CD4-positive, alpha-beta T cell treated with Interleukin-1 beta for 1 hour (primary cell): ENCODE results near the gene STXBP6.

Experiments
- DNase-seq, 2 donors: peaks; one replicate each; pipeline ENCODE4 v3.0.0-alpha.2; 2020 to 2022

The STXBP6 gene

DNA sequence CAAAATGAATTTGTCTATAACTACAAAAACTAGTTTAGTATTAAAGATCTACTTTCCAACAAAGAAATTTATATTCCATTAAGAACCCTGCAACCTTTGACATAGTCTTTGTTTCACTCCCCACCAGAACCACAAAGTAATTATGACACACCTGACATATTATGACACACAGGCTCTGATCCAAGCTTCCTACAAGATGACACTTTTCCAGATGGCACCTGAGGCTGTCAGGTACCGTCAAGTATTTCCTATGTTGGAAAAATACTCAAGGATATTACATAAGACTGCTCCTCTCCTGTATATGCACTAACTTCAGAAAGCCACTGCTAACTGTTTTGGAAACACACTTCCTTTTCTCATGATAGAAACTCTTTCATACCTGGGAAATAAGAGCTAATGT is 38.9 kb downstream of the STXBP6 start:
- DNase-seq = no peak

DNA sequence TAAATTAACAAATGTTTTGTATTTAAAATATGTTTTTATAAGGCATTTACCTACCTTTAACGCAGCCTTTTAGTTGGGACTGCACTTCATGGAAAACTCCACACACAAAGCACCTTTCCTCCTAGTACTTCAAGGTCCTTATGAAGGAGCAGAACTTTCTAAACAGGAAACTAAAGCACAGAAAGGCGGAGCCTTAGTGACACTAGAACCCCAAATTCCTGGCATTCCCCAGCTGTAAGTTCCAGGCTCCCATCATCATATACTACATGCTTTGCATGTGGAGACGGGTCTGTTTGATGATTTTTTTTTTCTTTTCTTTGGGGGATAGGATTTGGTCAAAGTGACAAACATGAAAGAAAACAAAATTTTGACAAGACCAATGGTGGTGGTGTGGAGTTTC is 39.5 kb downstream of the STXBP6 start:
- no peak for DNase-seq

DNA sequence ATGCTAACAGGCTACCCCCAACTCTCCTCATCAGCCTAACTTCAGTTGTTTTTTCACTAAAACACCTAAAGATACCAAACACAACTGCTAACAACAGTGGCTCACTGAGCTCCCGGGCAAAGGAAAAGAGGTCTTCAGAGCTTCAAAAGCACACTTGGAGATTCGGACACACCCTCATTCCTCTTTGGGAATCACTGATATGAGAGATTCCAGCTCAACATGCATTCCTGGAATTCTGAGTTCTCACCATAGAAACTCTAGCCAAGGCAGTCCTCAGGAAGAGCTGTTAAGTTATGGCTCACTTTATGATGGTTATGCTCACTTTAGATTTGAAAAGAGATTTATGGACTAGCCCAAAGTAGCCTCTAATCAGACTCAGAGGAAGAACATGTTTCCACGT is 40.1 kb downstream of the STXBP6 start:
- DNase-seq = no peak

DNA sequence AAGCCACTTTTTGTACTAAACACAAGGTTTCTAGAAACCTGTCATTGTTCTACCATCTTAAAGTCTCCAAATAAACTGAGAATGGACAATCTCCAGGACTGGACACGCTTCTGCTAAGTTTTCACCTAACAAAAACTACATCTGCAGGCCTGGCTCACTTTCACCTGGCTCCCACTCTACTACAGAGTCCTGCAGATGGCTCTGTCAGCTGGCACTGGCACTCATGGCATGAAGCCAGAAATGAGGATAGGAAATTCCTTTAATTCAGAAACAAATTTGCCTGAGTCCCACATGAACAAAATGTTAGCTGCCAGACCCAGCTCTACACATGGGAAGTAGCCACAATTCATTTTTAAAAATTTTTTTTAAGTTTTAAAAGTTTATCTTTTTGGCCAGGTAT is 42.1 kb downstream of the STXBP6 start:
- no peak for DNase-seq

DNA sequence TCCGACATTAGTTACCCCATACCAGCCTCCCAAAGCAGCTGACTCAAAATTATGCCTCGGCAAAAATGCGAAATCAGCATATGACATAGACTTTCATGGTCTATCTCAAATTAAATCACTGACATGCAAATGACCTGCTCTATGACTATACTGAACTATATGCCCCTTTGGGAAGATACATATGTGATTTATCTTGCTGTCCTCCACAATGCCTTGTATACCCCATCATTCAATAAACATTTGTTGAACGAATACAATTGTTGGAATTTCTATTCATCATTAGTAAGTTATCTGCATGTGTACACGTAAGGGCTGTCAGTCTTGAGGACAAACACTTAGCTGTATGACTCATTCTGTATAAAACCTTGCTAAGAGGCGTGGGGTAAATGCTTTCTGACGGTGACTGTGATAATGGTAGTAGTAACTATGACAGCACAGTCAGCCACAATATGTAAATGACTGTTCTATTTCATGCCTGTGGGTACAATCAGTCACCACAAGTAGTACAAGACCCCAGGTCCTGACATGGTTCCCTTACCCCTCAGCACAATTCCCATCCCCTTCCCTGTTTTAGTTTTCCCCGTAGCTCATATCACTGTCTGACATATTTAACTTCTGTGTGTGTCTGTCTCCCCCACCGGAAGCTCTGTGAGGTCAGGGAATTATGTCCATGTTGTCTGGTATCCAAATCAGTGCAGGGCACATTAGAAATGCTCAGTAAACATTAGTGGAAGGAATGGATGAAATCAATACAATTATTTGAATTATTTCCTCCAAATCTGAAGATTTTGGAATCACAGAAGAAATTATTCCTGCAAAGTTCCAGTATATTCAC is 42.8 kb downstream of the STXBP6 start:
- DNase-seq = no peak

DNA sequence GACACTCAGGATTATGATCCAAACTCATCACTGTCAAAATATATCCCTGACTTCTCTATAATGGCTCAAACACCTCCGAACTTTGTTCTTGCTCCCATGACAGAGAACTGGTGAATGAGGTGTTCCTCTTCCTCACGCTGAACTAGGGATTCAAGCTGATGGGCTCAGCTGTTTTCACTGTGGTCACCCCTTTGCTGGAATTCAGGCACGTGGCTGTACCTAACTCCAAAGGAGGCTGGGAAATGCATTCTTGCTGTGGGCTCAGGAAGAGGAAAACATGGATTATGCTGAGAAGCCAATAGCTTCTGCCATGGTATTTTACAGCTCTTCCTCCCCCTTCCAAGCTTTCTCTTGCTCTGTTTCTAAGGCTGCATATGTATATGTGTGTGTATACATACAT is 43.9 kb downstream of the STXBP6 start:
- no peak for DNase-seq

DNA sequence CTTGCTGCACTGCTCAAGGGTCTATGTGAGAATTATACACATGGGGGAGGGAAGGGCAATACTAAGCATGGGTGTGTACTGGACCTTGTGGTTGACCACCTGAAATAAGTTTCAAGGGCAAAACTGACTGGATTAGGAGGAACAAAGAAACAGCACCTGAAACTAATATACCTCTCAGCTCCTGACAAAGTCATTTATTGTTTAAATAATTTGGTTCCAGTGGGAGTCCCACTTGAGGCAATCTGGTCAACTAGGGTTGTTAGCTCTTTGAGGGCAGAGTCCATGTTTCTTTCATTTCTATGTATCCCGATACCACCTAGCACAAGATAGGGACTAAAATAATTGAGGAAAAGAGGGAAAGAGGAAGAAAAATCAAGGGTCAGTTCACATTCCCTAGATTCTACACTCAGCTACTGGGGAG is 45.5 kb downstream of the STXBP6 start:
- no peak for DNase-seq

DNA sequence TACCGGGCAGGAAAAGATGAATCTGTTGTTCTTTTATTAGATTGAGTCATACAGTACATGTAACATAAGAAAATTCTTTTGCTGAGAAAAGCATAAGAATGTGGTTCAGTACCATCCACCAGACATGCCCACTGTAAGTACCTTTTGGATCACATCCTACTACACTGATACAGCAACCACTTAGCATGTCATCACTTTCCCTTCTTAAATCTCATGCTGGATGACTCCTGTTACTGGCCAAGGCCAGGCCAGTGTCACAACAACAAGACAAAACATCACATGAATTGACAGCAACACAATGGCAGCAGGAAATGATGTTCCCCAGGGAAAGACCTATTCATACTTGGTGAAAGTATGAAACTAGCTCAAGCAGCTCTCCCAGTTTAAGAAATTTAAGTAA is 46.4 kb downstream of the STXBP6 start:
- DNase-seq = no peak

DNA sequence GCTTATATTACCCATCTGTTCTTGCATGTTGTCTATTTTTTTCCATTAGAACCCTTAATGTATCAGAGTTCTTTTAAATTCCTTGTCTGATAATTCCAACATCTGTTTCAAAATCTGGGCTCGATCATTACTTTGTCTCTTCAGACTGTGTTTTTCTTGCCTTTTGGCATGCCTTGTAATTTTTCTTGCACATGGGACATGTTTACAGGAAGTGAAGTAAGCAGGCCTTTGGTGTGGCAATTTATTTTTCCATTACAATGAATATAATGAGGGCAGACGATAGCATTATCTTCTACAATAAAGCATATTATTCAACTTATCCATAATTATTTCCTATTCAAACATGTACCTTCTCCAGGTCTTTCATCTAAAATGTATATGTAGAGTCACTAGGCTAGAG is 48.3 kb downstream of the STXBP6 start:
- no peak for DNase-seq

DNA sequence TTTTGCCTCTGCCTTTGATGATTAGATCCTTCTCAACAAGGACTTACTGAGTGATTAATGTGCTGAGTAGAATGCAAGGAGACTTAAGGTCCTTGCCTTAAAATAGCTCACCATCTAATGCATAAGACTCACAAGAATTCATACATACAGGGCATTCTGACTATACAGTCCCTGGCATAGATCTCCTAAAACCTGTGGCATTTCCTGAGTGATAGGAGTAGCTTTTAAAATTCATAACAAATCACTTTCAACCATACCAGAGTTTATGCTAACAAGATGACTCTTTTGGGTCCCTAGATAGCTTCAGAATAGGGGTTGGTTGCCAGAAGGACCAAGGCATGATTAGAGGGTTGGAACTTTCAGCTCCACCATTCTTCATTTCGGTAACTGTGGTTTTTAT is 48.8 kb downstream of the STXBP6 start:
- no peak for DNase-seq

DNA sequence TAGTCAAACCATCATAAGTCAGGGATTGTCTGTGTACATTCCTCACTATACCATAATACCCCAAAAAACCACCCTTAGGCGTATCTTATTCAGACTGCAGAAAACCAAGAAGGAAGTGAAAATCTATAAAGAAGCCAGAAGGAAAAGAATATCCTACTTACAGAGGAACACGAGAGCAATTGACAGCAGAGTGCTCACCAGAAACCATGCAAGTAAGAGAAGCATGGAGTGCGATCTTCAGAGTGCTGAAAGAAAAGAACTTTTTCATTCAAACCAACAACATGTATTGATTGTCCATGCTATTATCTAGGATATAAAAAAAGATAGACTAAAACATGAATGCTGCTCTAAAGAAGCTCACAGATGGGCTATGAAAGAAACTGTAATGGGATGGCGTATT is 50.8 kb downstream of the STXBP6 start:
- no peak for DNase-seq

DNA sequence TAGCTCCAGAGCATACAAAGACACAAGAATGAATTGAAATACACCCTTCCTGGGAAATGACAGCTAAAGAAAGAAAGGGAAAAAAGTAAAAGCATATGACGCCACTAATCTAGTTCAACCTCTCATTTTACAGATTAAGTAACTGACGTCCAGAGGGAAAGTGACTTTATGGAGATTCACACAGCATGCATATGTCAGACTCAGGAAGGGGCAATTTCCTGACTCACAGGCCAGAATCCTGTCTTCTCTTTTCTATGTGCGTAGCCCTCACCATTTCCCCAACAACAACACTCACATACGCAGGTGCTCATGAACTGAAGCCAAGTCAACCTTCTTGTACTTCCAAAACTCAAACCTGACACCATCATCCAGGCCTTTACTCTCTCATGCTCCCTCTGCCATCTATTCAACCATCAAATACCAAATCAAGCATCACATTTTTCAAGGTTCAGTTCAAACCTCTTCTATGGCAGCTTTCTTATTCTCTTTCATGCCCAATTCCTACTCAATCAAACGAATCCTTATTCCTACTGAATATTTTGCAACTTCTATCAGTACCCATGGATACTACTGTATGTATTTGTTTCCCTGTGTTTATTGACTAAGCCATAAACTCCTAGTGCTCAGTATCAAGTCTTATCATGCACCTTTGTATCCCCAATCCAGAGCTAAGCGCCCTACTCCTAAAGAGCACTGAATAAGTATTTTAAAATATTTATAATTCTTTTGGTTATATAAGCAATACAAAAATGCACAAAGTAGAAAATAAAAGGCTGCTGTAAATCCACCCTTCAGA is 52.8 kb downstream of the STXBP6 start:
- DNase-seq = no peak

DNA sequence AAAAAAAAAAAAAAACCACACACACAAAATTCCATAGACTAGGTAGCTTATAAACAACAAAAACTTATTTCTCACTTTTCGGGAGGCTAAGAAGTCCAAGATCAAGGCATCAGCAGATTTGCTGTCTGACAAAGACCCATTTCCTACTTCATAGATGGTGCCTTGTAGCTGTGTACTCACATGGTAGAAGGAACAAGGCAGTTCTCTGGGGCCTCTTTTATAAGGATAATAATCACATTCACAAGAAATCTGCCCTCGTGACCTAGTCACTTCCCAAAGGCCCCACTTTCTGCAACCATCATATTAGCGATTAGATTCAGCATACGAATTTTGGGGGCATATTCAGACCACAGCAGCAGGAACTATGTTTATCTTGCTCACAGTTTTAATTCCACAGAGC is 54.9 kb downstream of the STXBP6 start:
- no peak for DNase-seq

DNA sequence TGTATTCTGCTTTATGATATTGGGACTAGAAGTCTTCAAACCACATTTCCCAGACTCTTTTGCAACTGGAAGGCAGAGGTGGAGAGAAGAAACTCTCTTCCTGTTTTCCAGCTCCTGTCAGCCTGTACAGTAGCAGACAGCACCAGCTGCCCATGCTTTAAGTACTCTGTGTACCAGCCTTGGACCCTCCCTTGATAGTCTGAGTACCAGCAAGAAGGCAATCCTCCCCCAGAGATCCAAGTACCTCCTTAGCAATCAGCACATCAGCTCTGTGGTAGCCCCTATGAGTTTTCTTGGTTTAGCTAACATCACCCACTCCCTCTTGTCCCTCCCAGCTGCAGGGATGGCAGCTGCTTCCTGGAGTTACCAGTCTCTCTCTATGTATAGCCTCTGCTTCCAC is 56.3 kb downstream of the STXBP6 start:
- no peak for DNase-seq

DNA sequence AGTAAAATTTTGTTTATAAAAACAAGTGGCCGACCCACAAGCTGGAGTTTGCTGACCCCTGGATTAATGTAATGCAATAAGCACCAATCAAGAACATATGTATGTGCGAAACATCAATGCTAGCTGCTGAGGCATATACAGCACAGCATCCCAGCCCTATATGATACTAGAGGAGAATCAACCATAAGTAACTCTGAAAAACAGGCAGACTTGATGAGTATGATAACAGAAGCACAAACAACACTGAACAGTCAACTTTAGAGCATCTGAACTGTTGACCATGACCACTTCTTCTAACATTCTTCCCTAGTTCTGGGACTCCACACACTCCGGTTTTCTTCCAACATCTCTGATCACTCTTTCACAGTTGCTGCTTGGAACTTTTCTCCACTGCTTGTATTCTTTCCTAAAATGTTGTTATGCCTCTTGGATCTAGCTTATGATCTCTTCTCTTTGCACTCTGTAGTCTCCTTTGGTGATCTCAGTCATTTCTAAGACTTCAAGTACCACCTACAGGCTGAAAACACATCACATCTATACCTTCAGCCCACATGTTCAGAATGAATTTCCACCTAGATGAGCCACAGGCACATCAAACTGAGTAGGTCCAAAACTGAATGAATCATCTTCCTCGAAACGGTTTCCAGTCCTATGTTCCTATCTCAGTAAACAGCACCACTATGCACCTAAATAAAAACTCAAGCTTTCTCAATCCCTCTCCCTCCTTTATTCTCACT is 57.2 kb downstream of the STXBP6 start:
- DNase-seq = no peak

DNA sequence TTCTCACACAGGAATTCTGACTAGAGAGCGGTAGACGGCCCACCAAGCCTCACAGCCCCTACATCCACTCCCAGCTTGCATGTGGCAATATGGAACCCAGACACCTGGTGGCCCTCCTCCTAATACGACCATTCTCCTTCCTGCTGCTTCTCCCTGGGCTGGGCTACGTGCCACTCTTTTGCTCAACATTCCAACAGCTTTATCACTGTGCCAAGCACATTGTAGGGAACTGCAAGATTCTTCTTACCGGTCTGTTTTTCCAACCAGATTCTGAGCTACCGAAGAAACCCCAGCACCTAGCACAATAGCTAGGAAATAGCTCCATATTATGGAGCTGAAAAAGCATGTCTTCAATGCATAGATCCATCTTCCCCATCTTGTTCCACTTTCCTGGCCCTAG is 58.1 kb downstream of the STXBP6 start:
- DNase-seq = no peak

DNA sequence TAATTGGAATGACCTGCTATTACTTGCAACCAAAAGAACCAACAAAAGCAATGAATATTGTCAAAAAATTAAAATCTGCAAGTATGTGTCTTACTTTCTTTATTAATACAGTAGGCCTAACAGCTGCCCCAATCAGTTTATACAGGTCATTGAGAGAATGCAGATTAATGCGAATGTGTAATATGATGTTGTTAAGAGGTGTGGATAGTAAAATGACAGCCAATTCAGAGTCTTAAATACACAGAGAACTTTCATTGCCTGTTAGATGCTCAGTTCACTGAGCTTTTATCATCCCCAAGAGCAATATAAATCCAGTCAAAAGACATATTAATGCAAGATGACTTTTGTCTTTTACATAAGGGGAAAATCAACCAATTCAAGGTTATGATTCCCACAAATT is 58.7 kb downstream of the STXBP6 start:
- DNase-seq = no peak

DNA sequence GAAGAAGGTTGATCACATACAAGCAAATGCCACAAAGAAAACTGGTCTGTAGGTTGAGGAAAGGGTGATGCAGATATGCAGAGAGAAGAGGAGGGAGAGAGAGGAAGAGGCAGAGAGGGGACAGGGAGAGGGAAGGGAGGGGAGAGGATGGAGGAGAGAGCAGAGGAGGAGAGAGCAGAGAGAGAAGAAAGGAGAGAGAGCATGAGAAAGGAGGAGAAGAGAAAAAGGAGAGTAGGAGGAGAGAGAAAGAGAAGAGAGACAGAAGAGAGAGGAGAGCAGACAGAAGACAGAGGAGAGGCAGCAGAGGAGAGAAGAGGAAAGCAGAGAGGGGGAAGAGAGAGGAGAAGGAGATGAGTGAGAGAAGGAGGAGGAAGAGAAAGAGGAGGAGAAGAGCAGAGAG is 59.2 kb downstream of the STXBP6 start:
- no peak for DNase-seq

DNA sequence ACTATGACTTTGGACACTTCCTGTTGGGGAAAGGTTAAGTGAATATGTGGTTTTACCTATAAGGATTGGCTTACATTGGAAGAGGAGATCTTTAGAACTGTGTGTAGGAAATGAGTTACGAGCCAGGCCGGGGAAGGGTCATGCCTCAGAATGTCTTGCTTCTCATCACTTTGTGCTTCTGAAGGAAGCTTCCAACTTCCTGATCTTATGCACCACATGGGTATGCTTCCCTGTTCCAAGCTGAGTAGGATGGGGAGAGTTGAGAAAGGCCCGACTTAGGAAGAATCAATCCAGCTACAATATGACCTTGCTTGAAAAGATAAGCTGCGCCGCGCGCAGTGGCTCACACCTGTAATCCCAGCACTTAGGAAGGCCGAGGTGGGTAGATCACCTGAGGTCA is 59.9 kb downstream of the STXBP6 start:
- no peak for DNase-seq

DNA sequence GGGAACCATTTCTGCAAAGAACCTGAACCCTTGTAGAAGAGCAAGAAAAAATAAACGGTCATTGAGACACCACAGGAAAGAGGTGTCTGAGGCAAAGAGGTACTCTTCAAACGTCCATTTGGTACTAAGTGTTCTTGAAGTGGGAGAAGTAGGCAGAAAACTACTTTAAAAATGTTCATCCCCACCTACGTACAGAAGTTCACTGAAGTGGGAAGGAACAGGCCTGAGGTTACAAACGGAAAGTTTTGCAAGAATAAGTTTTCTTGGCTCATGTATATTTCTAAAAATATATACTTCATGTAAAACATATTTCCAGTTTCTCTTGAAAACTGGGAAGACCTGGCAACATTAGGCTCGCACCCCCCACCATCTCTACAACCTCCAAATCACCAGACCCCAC is 61.2 kb downstream of the STXBP6 start:
- no peak for DNase-seq

DNA sequence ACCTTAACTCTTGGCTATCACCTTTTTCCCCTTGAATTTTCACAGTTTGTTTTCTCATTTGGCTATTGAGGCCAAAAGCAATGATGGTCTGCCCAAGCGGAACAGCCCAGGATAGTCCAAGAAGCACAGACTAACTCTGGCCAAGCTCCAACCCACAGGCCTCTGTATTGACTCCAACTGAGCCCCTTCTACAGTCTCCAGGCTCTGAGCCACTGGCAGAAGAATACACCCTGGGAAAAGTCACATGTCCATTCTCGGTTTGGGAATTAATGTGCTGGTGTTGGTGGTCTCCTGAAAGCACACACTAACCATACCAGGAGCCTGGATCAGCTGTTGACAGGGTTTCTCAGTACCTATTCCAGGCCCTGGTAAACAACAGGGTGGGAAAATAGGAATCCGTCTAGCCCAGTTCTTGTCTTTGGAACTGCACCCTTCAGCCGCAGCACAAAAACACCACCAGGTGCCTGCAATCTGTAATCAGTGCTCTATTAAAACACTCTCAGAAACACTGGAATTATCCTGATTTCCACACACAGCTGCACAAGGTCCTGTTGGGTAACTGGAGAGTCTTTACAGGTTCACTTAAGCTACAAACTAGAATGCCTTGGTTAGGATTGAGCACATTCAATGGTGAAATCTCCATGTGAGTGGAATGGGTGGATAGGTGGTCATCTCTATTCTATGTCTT is 63.6 kb downstream of the STXBP6 start:
- no peak for DNase-seq

DNA sequence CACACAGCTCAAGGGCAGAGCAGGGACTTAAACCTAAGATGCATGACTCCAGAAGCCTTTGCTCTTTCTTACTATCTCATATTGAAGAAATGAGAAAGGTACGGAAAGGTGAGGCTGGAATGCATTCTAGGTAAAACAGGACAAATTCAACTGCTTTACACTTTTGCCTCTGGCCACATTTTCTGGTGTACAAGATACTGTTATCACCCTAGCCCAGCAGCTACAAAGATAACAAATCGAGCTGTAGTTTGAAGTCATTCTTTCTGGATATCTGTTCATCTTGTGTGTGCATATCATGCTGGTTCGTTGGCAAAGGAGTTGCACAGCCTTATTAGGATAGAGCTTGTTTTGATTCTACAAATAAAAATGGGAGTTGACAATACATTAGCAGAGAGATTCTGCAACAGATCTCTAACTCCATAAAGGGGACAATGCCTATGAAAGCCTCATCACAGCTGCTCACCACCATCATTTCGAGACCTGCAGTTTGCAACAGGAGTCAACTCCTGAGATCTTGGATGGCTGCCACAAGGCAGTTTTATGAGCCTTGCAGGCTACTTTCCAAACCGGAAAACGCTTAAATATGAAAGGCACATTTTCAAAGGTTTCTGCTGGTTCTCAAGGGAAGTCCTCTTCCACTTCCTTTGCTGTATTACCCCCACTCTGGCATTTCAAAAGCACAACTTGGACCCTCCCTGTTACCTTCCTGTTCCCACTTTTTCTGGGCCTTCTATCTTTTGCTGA is 64.9 kb downstream of the STXBP6 start:
- no peak for DNase-seq
